KOPT-K1 (cell line): ENCODE data around the gene RTL1.

Experiments used
- H3K27ac ChIP-seq: fragments of 200-600 bp; sonication (generic); 2 replicates; pipeline ENCODE4 v1.5.1; 2016; ENCODE audit warnings: antibody characterized with exemption, mild to moderate bottlenecking, low read depth, low read length; ENCODE audit not compliant: poor library complexity, severe bottlenecking
- H3K36me3 ChIP-seq: fragments of 200-600 bp; sonication (generic); 2 replicates; pipeline ENCODE4 v1.5.1; 2017; ENCODE audit warnings: antibody characterized with exemption, mild to moderate bottlenecking, low read length, moderate library complexity; ENCODE audit not compliant: insufficient read depth
- H3K9me3 ChIP-seq: fragments of 200-600 bp; sonication (generic); 2 replicates; pipeline ENCODE4 v1.5.1; 2017; ENCODE audit warnings: antibody characterized with exemption, low read length, mild to moderate bottlenecking; ENCODE audit not compliant: insufficient read depth, poor library complexity, severe bottlenecking

Gene RTL1

GRCh38 chr14:100880271-100881101 lies 23.0 kb downstream of the RTL1 start:
- no peak overlapping the region for H3K27ac ChIP-seq
- H3K36me3 ChIP-seq = no peaks in the 10 kb centered on the region
- H3K9me3 ChIP-seq = no peaks in the 10 kb centered on the region

- H3K27ac ChIP-seq = no peak overlapping the region
- no peaks in the 10 kb centered on the region for H3K36me3 ChIP-seq
- no peaks in the 10 kb centered on the region for H3K9me3 ChIP-seq
Measured at GRCh38 chr14:100879782-100880181, 23.7 kb downstream of the RTL1 start.

- Histone ChIP-seq H3K9me3 (no peaks in the 10 kb centered on the region), H3K27ac (no peak overlapping the region), H3K36me3 (no peaks in the 10 kb centered on the region)
Measured at GRCh38 chr14:100879194-100879593, 24.3 kb downstream of the RTL1 start.

GRCh38 chr14:100878271-100879146 lies 25.0 kb downstream of the RTL1 start:
- H3K9me3 ChIP-seq = no peaks in the 10 kb centered on the region
- H3K27ac ChIP-seq = no peak overlapping the region
- no peaks in the 10 kb centered on the region for H3K36me3 ChIP-seq

GRCh38 chr14:100875861-100876590 lies 27.5 kb downstream of the RTL1 start:
- H3K36me3 ChIP-seq = no peaks in the 10 kb centered on the region
- H3K27ac ChIP-seq = no peak overlapping the region
- no peaks in the 10 kb centered on the region for H3K9me3 ChIP-seq

- Histone ChIP-seq H3K9me3 (no peaks in the 10 kb centered on the region), H3K27ac (no peak overlapping the region), H3K36me3 (no peaks in the 10 kb centered on the region)
Measured at GRCh38 chr14:100875126-100875525, 28.4 kb downstream of the RTL1 start.

GRCh38 chr14:100874411-100875091 lies 29.0 kb downstream of the RTL1 start:
- Histone ChIP-seq H3K36me3 (no peaks in the 10 kb centered on the region), H3K9me3 (no peaks in the 10 kb centered on the region), H3K27ac (no peak overlapping the region)

GRCh38 chr14:100874051-100874410 lies 29.5 kb downstream of the RTL1 start:
- no peaks in the 10 kb centered on the region for H3K9me3 ChIP-seq
- no peaks in the 10 kb centered on the region for H3K36me3 ChIP-seq
- no peak overlapping the region for H3K27ac ChIP-seq

- H3K27ac ChIP-seq = no peak overlapping the region
- no peaks in the 10 kb centered on the region for H3K9me3 ChIP-seq
- H3K36me3 ChIP-seq = no peaks in the 10 kb centered on the region
Measured at GRCh38 chr14:100873096-100873482, 30.4 kb downstream of the RTL1 start.

GRCh38 chr14:100872259-100873095 lies 31.0 kb downstream of the RTL1 start:
- Histone ChIP-seq H3K9me3 (no peaks in the 10 kb centered on the region), H3K27ac (no peak overlapping the region)

GRCh38 chr14:100871234-100872186 lies 32.0 kb downstream of the RTL1 start:
- H3K9me3 ChIP-seq = no peaks in the 10 kb centered on the region
- H3K36me3 ChIP-seq = no peaks in the 10 kb centered on the region
- H3K27ac ChIP-seq = no peak overlapping the region

More at GRCh38 chr14:100872259-100873095, 31.0 kb downstream of the RTL1 start:
- no peaks in the 10 kb centered on the region for H3K36me3 ChIP-seq

- peaks cover under 1% of the 10 kb centered on the region for H3K9me3 ChIP-seq
- H3K27ac ChIP-seq = no peak overlapping the region
- H3K36me3 ChIP-seq = no peaks in the 10 kb centered on the region
Measured at GRCh38 chr14:100868621-100869370, 34.7 kb downstream of the RTL1 start.
